ENCODE data around the gene GPATCH2L. TPM values are rescaled to one million over a fixed set of nuclear protein-coding genes. Genes with fewer than 3 reads are reported as not detected.

The GPATCH2L gene
- total RNA-seq, 4 donors from 2014 or later, result 42.4 to 59.1 (median 48.3) TPM

- no peak for TF ChIP-seq EP300 (IDR thresholded peaks at IDR 0.05)
- TF ChIP-seq POLR2A (IDR thresholded peaks at IDR 0.05; ENCODE audit: low read depth), result no peak
- no peak for TF ChIP-seq CTCF (IDR thresholded peaks at IDR 0.05)
- TF ChIP-seq POLR2AphosphoS5 (IDR thresholded peaks at IDR 0.05), result no peak
- Histone ChIP-seq H3K4me3 (no peak overlapping the region), H3K36me3 (peaks cover 0 to 11% (median 0%) of the 10 kb centered on the region in 4 donors), H3K4me1 (no peaks in the 10 kb centered on the region), H3K27me3 (no peaks in the 10 kb centered on the region), H3K9me3 (no peaks in the 10 kb centered on the region), H3K27ac (replicated peaks in 1 of 4) (no peak overlapping the region)
- intact Hi-C loops (cut with DNase I), result no loop called here
- 95% methylated on average over 4 of the region's 4 CpGs for WGBS
- DNase-seq (ENCODE audit: extremely low spot score), result no peak
Observed at GRCh38 chr14:76232800-76233199, 81.1 kb downstream of the GPATCH2L start.

GRCh38 chr14:76235628-76236027 is 83.9 kb downstream of the GPATCH2L start:
- peaks cover 0 to 11% (median 0%) of the 10 kb centered on the region in 4 donors for H3K36me3 ChIP-seq
- WGBS, result 93% methylated on average over 2 of the region's 2 CpGs
- no peaks in the 10 kb centered on the region for H3K9me3 ChIP-seq
- H3K4me1 ChIP-seq, result no peaks in the 10 kb centered on the region
- H3K27me3 ChIP-seq, result no peaks in the 10 kb centered on the region
- TF ChIP-seq CTCF (IDR thresholded peaks at IDR 0.05), result no peak
- no peak for TF ChIP-seq POLR2AphosphoS5 (IDR thresholded peaks at IDR 0.05)
- no peak for TF ChIP-seq POLR2A (IDR thresholded peaks at IDR 0.05; ENCODE audit: low read depth)
- TF ChIP-seq EP300 (IDR thresholded peaks at IDR 0.05), result no peak
- no peak overlapping the region for H3K4me3 ChIP-seq
- no peak overlapping the region for H3K27ac ChIP-seq (replicated peaks in 1 of 4)
- no peak for DNase-seq (ENCODE audit: extremely low spot score)
- intact Hi-C loops (cut with DNase I), result no loop called here

GRCh38 chr14:76236172-76237130 is 84.7 kb downstream of the GPATCH2L start:
- no peak overlapping the region for H3K27ac ChIP-seq (replicated peaks in 1 of 4)
- no peak overlapping the region for H3K4me3 ChIP-seq
- intact Hi-C loops (cut with DNase I), result no loop called here
- peaks cover 0 to 6% (median 0%) of the 10 kb centered on the region in 4 donors for H3K9me3 ChIP-seq
- no peaks in the 10 kb centered on the region for H3K27me3 ChIP-seq
- no peak for DNase-seq (ENCODE audit: extremely low spot score)
- H3K4me1 ChIP-seq, result no peaks in the 10 kb centered on the region
- no peak for TF ChIP-seq CTCF (IDR thresholded peaks at IDR 0.05)
- TF ChIP-seq POLR2AphosphoS5 (IDR thresholded peaks at IDR 0.05), result no peak
- no peak for TF ChIP-seq EP300 (IDR thresholded peaks at IDR 0.05)
- no peak for TF ChIP-seq POLR2A (IDR thresholded peaks at IDR 0.05; ENCODE audit: low read depth)
- 68% methylated on average over 13 of the region's 13 CpGs for WGBS
- H3K36me3 ChIP-seq, result peaks cover 0 to 5% (median 0%) of the 10 kb centered on the region in 4 donors

- whole genome bisulfite sequencing, result 68% methylated on average over 6 of the region's 6 CpGs
Observed at GRCh38 chr14:76237349-76237990, 85.7 kb downstream of the GPATCH2L start.

More at GRCh38 chr14:76237349-76237990, 85.7 kb downstream of the GPATCH2L start:
- no peaks in the 10 kb centered on the region for H3K27me3 ChIP-seq
- H3K36me3 ChIP-seq, result peaks cover 0 to 5% (median 0%) of the 10 kb centered on the region in 4 donors
- no peak overlapping the region for H3K27ac ChIP-seq (replicated peaks in 1 of 4)
- no peak overlapping the region for H3K4me3 ChIP-seq
- DNase-seq (ENCODE audit: extremely low spot score), result no peak
- intact Hi-C loops (cut with DNase I), result no loop called here
- no peaks in the 10 kb centered on the region for H3K4me1 ChIP-seq
- H3K9me3 ChIP-seq, result peaks cover 0 to 15% (median 2%) of the 10 kb centered on the region in 4 donors
- TF ChIP-seq POLR2AphosphoS5 (IDR thresholded peaks at IDR 0.05), result no peak
- no peak for TF ChIP-seq POLR2A (IDR thresholded peaks at IDR 0.05; ENCODE audit: low read depth)
- no peak for TF ChIP-seq CTCF (IDR thresholded peaks at IDR 0.05)
- TF ChIP-seq EP300 (IDR thresholded peaks at IDR 0.05), result no peak

Data from esophagus muscularis mucosa (tissue), 4 donors.